ENCODE results near the gene FAM200A.
"Not testable (repeated sequence)": the region's sequence is repeated elsewhere in the genome, so short reads cannot be mapped to it uniquely, and the experiment has no call there.

FAM200A gene

DNA sequence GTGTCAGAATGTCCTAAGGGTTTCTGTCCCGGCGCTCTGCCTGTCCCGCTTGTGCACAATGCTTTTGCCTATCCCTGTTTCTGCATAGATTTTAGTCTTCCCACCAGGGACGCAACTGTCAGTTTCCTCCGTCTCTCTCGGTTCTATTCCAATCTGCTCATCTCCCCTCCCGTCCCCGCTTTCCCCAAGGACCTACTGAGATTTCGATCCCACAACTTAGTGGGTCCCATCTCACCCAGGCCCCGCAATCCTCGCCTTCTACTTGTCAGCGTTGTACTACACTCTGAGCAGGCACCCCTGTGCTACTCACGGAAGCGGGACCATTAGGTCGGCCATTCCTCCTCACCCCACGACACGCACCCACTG, 6.0 kb upstream of the FAM200A start:
- FAIRE-seq, result no peak

DNA sequence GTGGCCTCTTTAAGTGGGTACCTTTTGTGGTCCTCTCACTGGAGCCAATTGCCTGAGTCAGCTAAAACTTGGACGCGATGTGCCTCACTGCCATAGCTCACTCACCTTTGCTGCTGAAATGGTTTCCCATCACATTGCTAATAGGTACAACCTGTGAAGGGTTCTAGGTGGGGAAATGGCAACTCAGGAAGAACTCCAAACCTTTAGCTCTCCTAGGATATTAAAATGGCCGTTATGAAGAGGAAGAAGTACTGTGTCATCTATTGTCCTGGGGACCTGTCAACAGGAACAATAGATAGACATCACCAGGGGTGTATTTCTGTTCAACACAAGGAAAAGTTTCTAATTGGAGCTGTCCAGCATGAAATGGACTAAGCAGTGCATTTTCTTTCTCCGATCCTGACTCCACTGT, 5.3 kb upstream of the FAM200A start:
- TF ChIP-seq, protein P1, sequence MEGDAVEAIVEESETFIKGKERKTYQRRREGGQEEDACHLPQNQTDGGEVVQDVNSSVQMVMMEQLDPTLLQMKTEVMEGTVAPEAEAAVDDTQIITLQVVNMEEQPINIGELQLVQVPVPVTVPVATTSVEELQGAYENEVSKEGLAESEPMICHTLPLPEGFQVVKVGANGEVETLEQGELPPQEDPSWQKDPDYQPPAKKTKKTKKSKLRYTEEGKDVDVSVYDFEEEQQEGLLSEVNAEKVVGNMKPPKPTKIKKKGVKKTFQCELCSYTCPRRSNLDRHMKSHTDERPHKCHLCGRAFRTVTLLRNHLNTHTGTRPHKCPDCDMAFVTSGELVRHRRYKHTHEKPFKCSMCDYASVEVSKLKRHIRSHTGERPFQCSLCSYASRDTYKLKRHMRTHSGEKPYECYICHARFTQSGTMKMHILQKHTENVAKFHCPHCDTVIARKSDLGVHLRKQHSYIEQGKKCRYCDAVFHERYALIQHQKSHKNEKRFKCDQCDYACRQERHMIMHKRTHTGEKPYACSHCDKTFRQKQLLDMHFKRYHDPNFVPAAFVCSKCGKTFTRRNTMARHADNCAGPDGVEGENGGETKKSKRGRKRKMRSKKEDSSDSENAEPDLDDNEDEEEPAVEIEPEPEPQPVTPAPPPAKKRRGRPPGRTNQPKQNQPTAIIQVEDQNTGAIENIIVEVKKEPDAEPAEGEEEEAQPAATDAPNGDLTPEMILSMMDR (IDR thresholded peaks at IDR 0.05; ENCODE audit: insufficient read depth, missing control alignments), result no peak
- FAIRE-seq (no peak), DNase-seq (ENCODE audit: insufficient read length, low spot score) (no peak)

More for the DNA sequence above, 6.0 kb upstream of the FAM200A start:
- TF ChIP-seq, protein P1 (IDR thresholded peaks at IDR 0.05; ENCODE audit: insufficient read depth, missing control alignments), result no peak
- no peak for DNase-seq (ENCODE audit: insufficient read length, low spot score)

DNA sequence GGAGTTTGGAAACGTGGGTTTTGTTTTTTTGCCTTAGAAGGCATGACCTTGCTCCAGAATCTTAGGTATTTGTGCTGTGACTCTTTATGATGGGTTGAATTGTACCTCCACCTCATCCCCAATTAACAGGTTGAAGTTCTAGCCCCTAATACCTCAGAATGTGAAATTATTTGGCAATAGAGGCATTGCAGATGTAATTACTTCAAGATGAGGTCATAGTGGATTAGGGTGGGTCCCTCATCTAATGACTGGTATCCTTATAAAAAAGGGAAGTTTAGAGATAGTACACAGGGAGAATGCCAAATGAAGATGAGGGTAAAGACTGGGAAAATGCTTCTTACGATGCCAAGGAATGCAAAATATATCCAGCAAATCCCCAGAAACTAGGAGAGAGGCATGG, 3.0 kb upstream of the FAM200A start:
- TF ChIP-seq, protein P1 (IDR thresholded peaks at IDR 0.05; ENCODE audit: insufficient read depth, missing control alignments), result no peak
- DNase-seq (ENCODE audit: insufficient read length, low spot score), result no peak
- FAIRE-seq, result no peak

DNA sequence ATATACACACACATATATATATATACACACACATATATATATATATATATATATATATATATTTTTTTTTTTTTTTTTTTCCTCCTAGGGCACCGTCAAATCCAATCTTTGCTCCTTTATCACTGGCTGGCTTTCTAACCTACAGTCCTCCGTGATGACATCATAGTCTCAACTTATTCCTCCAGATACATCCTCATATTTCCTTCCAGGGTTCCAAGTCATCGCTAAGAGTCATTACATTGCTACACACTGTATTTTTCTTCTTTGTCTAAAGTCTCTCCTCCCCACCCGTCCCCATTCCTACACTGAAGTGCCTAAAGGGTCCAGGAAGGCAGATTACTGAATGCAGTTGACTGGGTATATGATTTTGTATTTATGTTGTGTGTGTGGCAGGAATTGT, 1.1 kb upstream of the FAM200A start:
- DNase-seq (ENCODE audit: insufficient read length, low spot score), result no peak
- FAIRE-seq, result no peak
- TF ChIP-seq, protein P1 (IDR thresholded peaks at IDR 0.05; ENCODE audit: insufficient read depth, missing control alignments), result no peak

DNA sequence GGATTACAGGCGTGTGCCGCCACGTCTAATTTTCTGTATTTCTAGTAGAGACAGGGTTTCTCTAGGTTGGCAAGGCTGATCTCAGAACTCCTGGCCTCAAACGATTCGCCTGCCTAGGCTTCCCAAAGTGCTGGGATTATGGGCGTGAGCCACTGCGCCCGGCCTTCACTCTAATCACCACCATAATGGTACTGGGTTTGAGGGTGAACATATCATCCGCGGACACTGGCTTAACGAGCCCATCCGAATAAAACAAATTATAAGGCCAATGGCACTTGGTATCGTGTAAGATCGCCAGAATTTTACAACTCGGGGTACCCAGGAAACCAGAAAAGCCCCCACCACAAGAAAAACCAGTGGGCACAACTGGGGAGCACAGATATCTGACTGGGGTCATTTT, 580 bp downstream of the FAM200A start:
- TF ChIP-seq, protein P1 (IDR thresholded peaks at IDR 0.05; ENCODE audit: insufficient read depth, missing control alignments), result no peak
- FAIRE-seq (no peak), DNase-seq (ENCODE audit: insufficient read length, low spot score) (no peak)

DNA sequence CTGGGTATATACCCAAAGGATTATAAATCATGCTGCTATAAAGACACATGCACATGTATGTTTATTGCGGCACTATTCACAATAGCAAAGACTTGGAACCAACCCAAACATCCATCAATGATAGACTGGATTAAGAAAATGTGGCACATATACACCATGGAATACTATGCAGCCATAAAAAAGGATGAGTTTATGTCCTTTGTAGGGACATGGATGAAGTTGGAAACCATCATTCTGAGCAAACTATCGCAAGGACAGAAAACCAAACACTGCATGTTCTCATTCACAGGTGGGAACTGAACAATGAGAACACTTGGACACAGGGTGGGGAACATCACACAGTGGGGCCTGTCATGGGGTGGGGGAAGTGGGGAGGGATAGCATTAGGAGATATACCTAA, 2.4 kb downstream of the FAM200A start:
- not testable (repeated sequence) for DNase-seq (ENCODE audit: insufficient read length, low spot score); FAIRE-seq

DNA sequence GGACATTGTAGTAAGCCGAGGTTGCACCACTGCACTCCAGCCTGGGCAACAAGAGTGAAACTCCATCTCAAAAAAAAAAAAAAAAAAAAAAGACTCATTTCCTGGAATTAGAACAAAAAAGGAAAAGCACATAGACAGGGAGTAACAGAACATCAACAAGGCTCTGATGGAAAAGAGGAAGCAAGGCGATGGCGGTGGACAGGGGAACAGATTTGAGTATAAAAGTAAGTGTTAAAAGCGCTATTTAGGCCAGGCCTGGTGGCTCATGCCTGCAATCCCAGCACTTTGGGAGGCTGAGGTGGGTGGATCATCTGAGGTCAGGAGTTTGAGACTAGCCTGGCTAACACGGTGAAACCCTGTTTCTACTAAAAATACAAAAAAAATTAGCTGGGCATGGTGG, 6.6 kb downstream of the FAM200A start:
- not testable (repeated sequence) for FAIRE-seq; DNase-seq (ENCODE audit: insufficient read length, low spot score)

DNA sequence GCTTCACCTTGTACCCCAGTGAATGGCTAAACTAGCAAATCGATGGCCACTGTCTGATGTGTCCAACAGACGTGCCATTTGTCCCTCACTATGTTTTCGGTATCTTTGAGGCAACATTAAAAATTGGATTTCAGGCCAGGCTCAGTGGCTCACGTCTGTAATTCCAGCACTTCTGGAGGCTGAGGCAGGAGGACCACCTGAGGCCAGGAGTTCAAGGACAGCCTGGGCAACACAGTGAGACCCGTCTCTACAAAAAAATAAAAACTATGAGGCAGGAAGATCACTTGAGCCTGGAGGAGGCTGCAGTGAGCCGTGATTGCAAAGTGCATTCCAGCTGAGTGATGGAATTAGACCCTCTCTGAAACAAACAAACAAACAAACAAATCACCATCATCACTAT, 8.0 kb downstream of the FAM200A start:
- no peak for DNase-seq (ENCODE audit: insufficient read length, low spot score)
- FAIRE-seq, result no peak
- TF ChIP-seq, protein P1 (IDR thresholded peaks at IDR 0.05; ENCODE audit: insufficient read depth, missing control alignments), result no peak
